Measurements from ENCODE around the gene NCKAP5.
"Not testable (repeated sequence)": the region's sequence is repeated elsewhere in the genome, so short reads cannot be mapped to it uniquely, and the experiment has no call there.

NCKAP5 gene

GRCh38 chr2:133522204-133522603 lies 46.1 kb downstream of the NCKAP5 start:
- DNase-seq (ENCODE audit: low spot score) = no peak
- TF ChIP-seq CTCF (IDR thresholded peaks at IDR 0.05; ENCODE audit: extremely low read depth, insufficient read depth, missing control alignments) = no peak
- in situ Hi-C loops (cut with MboI; ENCODE audit: low pct_unique_long_range_greater_than_20kb, low sequenced_read_pairs, unreplicated experiment) = no loop called here

- in situ Hi-C loops (cut with MboI; ENCODE audit: low pct_unique_long_range_greater_than_20kb, low sequenced_read_pairs, unreplicated experiment) = no loop called here
- no peak for TF ChIP-seq CTCF (IDR thresholded peaks at IDR 0.05; ENCODE audit: extremely low read depth, insufficient read depth, missing control alignments)
- no peak for DNase-seq (ENCODE audit: low spot score)
Observed at GRCh38 chr2:133521146-133521745, 47.0 kb downstream of the NCKAP5 start.

GRCh38 chr2:133519677-133520076 lies 48.6 kb downstream of the NCKAP5 start:
- TF ChIP-seq CTCF (IDR thresholded peaks at IDR 0.05; ENCODE audit: extremely low read depth, insufficient read depth, missing control alignments) = peak; percentile 41
- DNase-seq (ENCODE audit: low spot score); in situ Hi-C loops (cut with MboI; ENCODE audit: low pct_unique_long_range_greater_than_20kb, low sequenced_read_pairs, unreplicated experiment): not testable (repeated sequence)

- no peak for DNase-seq (ENCODE audit: low spot score)
- no peak for TF ChIP-seq CTCF (IDR thresholded peaks at IDR 0.05; ENCODE audit: extremely low read depth, insufficient read depth, missing control alignments)
- in situ Hi-C loops (cut with MboI; ENCODE audit: low pct_unique_long_range_greater_than_20kb, low sequenced_read_pairs, unreplicated experiment) = no loop called here
Observed at GRCh38 chr2:133518700-133519344, 49.4 kb downstream of the NCKAP5 start.

GRCh38 chr2:133517876-133518275 lies 50.4 kb downstream of the NCKAP5 start:
- no peak for DNase-seq (ENCODE audit: low spot score)
- no peak for TF ChIP-seq CTCF (IDR thresholded peaks at IDR 0.05; ENCODE audit: extremely low read depth, insufficient read depth, missing control alignments)
- in situ Hi-C loops (cut with MboI; ENCODE audit: low pct_unique_long_range_greater_than_20kb, low sequenced_read_pairs, unreplicated experiment) = no loop called here

GRCh38 chr2:133516405-133517026 lies 51.7 kb downstream of the NCKAP5 start:
- TF ChIP-seq CTCF (IDR thresholded peaks at IDR 0.05; ENCODE audit: extremely low read depth, insufficient read depth, missing control alignments) = no peak
- in situ Hi-C loops (cut with MboI; ENCODE audit: low pct_unique_long_range_greater_than_20kb, low sequenced_read_pairs, unreplicated experiment) = no loop called here
- no peak for DNase-seq (ENCODE audit: low spot score)
